Left lung (tissue), 14 donors: ENCODE data around the gene CETN2. TPM values are rescaled to one million over a fixed set of nuclear protein-coding genes. Genes with fewer than 3 reads are reported as not detected.

ENCODE experiments used
- ATAC-seq: fragments of 200-7000 bp; cut with Tn5 transposase; one replicate; pipeline ENCODE4 v1.9.1; 2020; ENCODE audit warnings: moderate library complexity
- DNase-seq, 4 donors: peaks; one replicate each; pipeline ENCODE4 v3.0.0-alpha.2; 2013 to 2020
- H3K27ac ChIP-seq, 2 donors: fragments of 200-600 bp; sonication (generic) in 1 of 2; one replicate each; pipeline versions ENCODE4 v1.5.0 to v1.8.0; 2020 to 2021
- H3K27me3 ChIP-seq, 2 donors: fragments of 200-600 bp; sonication (generic) in 1 of 2; one replicate each; pipeline versions ENCODE4 v1.5.0 to v1.8.0; 2020 to 2021
- H3K36me3 ChIP-seq, 2 donors: fragments of 200-600 bp; sonication (generic) in 1 of 2; one replicate each; pipeline versions ENCODE4 v1.5.0 to v1.8.0; 2020 to 2021
- H3K4me1 ChIP-seq, 2 donors: fragments of 200-600 bp; one replicate each; pipeline ENCODE4 v1.8.0; 2021
- H3K4me3 ChIP-seq, 2 donors: fragments of 200-600 bp; sonication (generic) in 1 of 2; one replicate each; pipeline versions ENCODE4 v1.5.0 to v1.8.0; 2020 to 2021; ENCODE audit warnings: mild to moderate bottlenecking in 1 of 2
- H3K9me3 ChIP-seq, 2 donors: fragments of 200-600 bp; sonication (generic) in 1 of 2; one replicate each; pipeline versions ENCODE4 v1.5.0 to v1.8.0; 2020 to 2021
- CTCF ChIP-seq, 2 donors: fragments of 200-600 bp; sonication (generic) in 1 of 2; IDR thresholded peaks; one replicate each; pipeline versions ENCODE4 v1.5.0 to v1.8.0; 2021; ENCODE audit warnings: antibody characterized with exemption in 2 of 2
- intact Hi-C, 2 donors: fragments of 100-400 bp; cut with DNase I; formaldehyde crosslinking; loops; one replicate each; pipeline versions ENCODE4 v1.11.2 to v1.14.2; 2022
- long read RNA-seq, 12 donors: library from polyadenylated mRNA in 2 of 12; unstranded in 2 of 12; transcript quantifications; one replicate each; pipeline ENCODE4 v2.0.0 and lab custom pipeline, GENCODE V29; 2019 to 2026
- polyA plus RNA-seq, 6 donors: library from polyadenylated mRNA; unstranded; fragments of 120-200 nt; gene quantifications; one replicate each; pipeline ENCODE4 v1.2.1, GENCODE V29; 2013; ENCODE audit not compliant: insufficient read length in 6 of 6
- total RNA-seq, 2 donors: library from RNA; stranded (reverse); fragmentation: NEBNext Ultra II Directional; extraction: Animal tissue kit (Norgen Biotek cat#: 25700); gene quantifications; one replicate each; pipeline ENCODE4 v1.2.1, GENCODE V29; 2021
- donor health status: DM: no; HTN: yes; CAD: no.
- donor health status: DM: no; HTN: no; CAD: no.

Gene CETN2
- total RNA-seq (10 to 100 TPM; 33.5 to 37.2 TPM), polyA plus RNA-seq (10 to 100 TPM; 69.9 to 94.4 (median 84.1) TPM)
- long read RNA-seq, donor 1, transcript CETN2-201 (5 exons, 1,454 nt) = major isoform, 31 of 62 reads
- long read RNA-seq, donor 1, partial matches to known transcripts = 31 of 62 reads
- long read RNA-seq, donor 1, other reads (novel, unspliced or antisense) = 0 of 62 reads
- long read RNA-seq, donor 2, transcript CETN2-201 (5 exons, 1,454 nt) = major isoform, 36 of 69 reads
- long read RNA-seq, donor 2, partial matches to known transcripts = 33 of 69 reads
- long read RNA-seq, donor 2, other reads (novel, unspliced or antisense) = 0 of 69 reads
- long read RNA-seq, donor 3, transcript CETN2-201 (5 exons, 1,454 nt) = major isoform, 21 of 30 reads
- long read RNA-seq, donor 3, partial matches to known transcripts = 9 of 30 reads
- long read RNA-seq, donor 3, other reads (novel, unspliced or antisense) = 0 of 30 reads
- long read RNA-seq, donor 4, transcript CETN2-201 (5 exons, 1,454 nt) = major isoform, 14 of 20 reads
- long read RNA-seq, donor 4, partial matches to known transcripts = 6 of 20 reads
- long read RNA-seq, donor 4, other reads (novel, unspliced or antisense) = 0 of 20 reads
- long read RNA-seq, donor 5, transcript CETN2-201 (5 exons, 1,454 nt) = major isoform, 37 of 58 reads
- long read RNA-seq, donor 5, partial matches to known transcripts = 20 of 58 reads
- long read RNA-seq, donor 5, other reads (novel, unspliced or antisense) = 0 of 58 reads
- long read RNA-seq, donor 6, transcript CETN2-201 (5 exons, 1,454 nt) = major isoform, 19 of 57 reads
- long read RNA-seq, donor 6, partial matches to known transcripts = 38 of 57 reads
- long read RNA-seq, donor 6, other reads (novel, unspliced or antisense) = 0 of 57 reads
- long read RNA-seq, donor 7, transcript CETN2-201 (5 exons, 1,454 nt) = major isoform, 13 of 19 reads
- long read RNA-seq, donor 7, partial matches to known transcripts = 6 of 19 reads
- long read RNA-seq, donor 7, other reads (novel, unspliced or antisense) = 0 of 19 reads
- long read RNA-seq, donor 8, transcript CETN2-201 (5 exons, 1,454 nt) = major isoform, 15 of 15 reads
- long read RNA-seq, donor 8, partial matches to known transcripts = 0 of 15 reads
- long read RNA-seq, donor 8, other reads (novel, unspliced or antisense) = 0 of 15 reads
- long read RNA-seq, donor 9 = 0 reads
- long read RNA-seq, donor 10, transcript CETN2-201 (5 exons, 1,454 nt) = major isoform, 20 of 27 reads
- long read RNA-seq, donor 10, partial matches to known transcripts = 6 of 27 reads
- long read RNA-seq, donor 10, other reads (novel, unspliced or antisense) = 1 of 27 reads
- long read RNA-seq, donor 11, transcript CETN2-201 (5 exons, 1,454 nt) = major isoform, 29 of 58 reads
- long read RNA-seq, donor 11, partial matches to known transcripts = 29 of 58 reads
- long read RNA-seq, donor 11, other reads (novel, unspliced or antisense) = 0 of 58 reads
- long read RNA-seq, donor 12, transcript CETN2-201 (5 exons, 1,454 nt) = major isoform, 21 of 27 reads
- long read RNA-seq, donor 12, partial matches to known transcripts = 6 of 27 reads
- long read RNA-seq, donor 12, other reads (novel, unspliced or antisense) = 0 of 27 reads

- Histone ChIP-seq H3K9me3 (no peaks in the 10 kb centered on the region), H3K4me3 (peak within 1 kb of the TSS; percentile 45 to 56), H3K27me3 (no peaks in the 10 kb centered on the region), H3K27ac (peak within 1 kb of the TSS in 1 of 2 donors; percentile 80), H3K36me3 (peaks cover 0 to 23% of the 10 kb centered on the region in 2 donors), H3K4me1 (no peaks in the 10 kb centered on the region)
- ATAC-seq (peak; percentile 99), DNase-seq (peak; percentile 91 to 97 (median 95))
- TF ChIP-seq CTCF (IDR thresholded peaks at IDR 0.05) = no peak
- intact Hi-C loops = no loop called here
Observed at GRCh38 chrX:152830312-152831305, at the start of gene CETN2, which contains the start of gene NSDHL. Gene CETN2, minus strand, starts transcription at chrX:152830757. Its CDS starts 47 bp downstream, at chrX:152830710. Gene NSDHL, plus strand, starts transcription at chrX:152831063. Its CDS starts 15,262 bp downstream, at chrX:152846325.

GRCh38 chrX:152878976-152879755, 48.6 kb upstream of the CETN2 start:
- ATAC-seq (no peak), DNase-seq (no peak)
- no peak for TF ChIP-seq CTCF (IDR thresholded peaks at IDR 0.05)
- Histone ChIP-seq H3K27me3 (no peaks in the 10 kb centered on the region), H3K4me3 (no peak overlapping the region), H3K27ac (no peak overlapping the region), H3K36me3 (no peaks in the 10 kb centered on the region), H3K4me1 (no peaks in the 10 kb centered on the region), H3K9me3 (no peaks in the 10 kb centered on the region)
- intact Hi-C loops = no loop called here

GRCh38 chrX:152876931-152877840, 46.6 kb upstream of the CETN2 start:
- no peaks in the 10 kb centered on the region for H3K9me3 ChIP-seq
- H3K36me3 ChIP-seq = no peaks in the 10 kb centered on the region
- no peak overlapping the region for H3K4me3 ChIP-seq
- no peak for TF ChIP-seq CTCF (IDR thresholded peaks at IDR 0.05)
- no peak for DNase-seq
- H3K27me3 ChIP-seq = no peaks in the 10 kb centered on the region
- intact Hi-C loops = no loop called here
- no peak overlapping the region for H3K27ac ChIP-seq
- no peaks in the 10 kb centered on the region for H3K4me1 ChIP-seq
- no peak for ATAC-seq
